Activated CD8-positive, alpha-beta T cell treated with anti-CD3 and anti-CD28 coated beads, Interleukin-2, amount 10 ng/mL, durations not matched to agents 7 days and 5 days (primary cell): ENCODE measurements around the gene TAS2R10. TPM values are rescaled to one million over a fixed set of nuclear protein-coding genes. Genes with fewer than 3 reads are reported as not detected.

ENCODE experiments used
- total RNA-seq, 2 experiments: library from RNA; stranded (reverse); gene quantifications; one replicate each; pipeline ENCODE4 v1.2.3, GENCODE V29; 2021

Gene TAS2R10
- total RNA-seq, 2 experiments from 2014 or later, result not detected

Other genes with a start within 250 kb of the TAS2R10 start
- 10 to 100 TPM; 73.9 to 76.9 TPM for gene MAGOHB, start 212.7 kb downstream of the TAS2R10 start, total RNA-seq
- gene STYK1, start 152.3 kb downstream of the TAS2R10 start, total RNA-seq, result 1 to 10 TPM; 5.3 to 5.9 TPM
- 10 to 100 TPM; 85.4 to 91.9 TPM for gene YBX3, start 103.0 kb downstream of the TAS2R10 start, total RNA-seq
- not detected for gene TAS2R7, start 23.7 kb downstream of the TAS2R10 start, total RNA-seq
- gene TAS2R8, start 19.1 kb downstream of the TAS2R10 start, total RNA-seq, result not detected
- not detected for gene TAS2R9, start 16.2 kb downstream of the TAS2R10 start, total RNA-seq
- gene PRR4, start 23.1 kb upstream of the TAS2R10 start, total RNA-seq, result 1 to 10 TPM; 1.3 to 2.9 TPM
- gene PRH1, start 57.9 kb upstream of the TAS2R10 start, total RNA-seq, result 10 to 100 TPM; 21.3 to 21.4 TPM
- 1 to 10 TPM; 1.0 to 1.1 TPM for gene TAS2R13, start 83.2 kb upstream of the TAS2R10 start, total RNA-seq
- gene PRH2, start 102.9 kb upstream of the TAS2R10 start, total RNA-seq, result not detected
- gene TAS2R14, start 112.9 kb upstream of the TAS2R10 start, total RNA-seq, result 1 to 10 TPM; 2.1 to 2.4 TPM
- gene TAS2R50, start 160.6 kb upstream of the TAS2R10 start, total RNA-seq, result 1 to 10 TPM in 1 of 2 experiments, under 1 TPM in 1; 0.95 to 1.4 TPM
- 1 to 10 TPM; 1.9 to 2.2 TPM for gene TAS2R20, start 171.9 kb upstream of the TAS2R10 start, total RNA-seq
- 1 to 10 TPM; 1.9 to 2.1 TPM for gene TAS2R19, start 196.3 kb upstream of the TAS2R10 start, total RNA-seq
- gene TAS2R31, start 205.0 kb upstream of the TAS2R10 start, total RNA-seq, result 1 to 10 TPM; 2.2 to 3.0 TPM
- gene TAS2R46, start 235.9 kb upstream of the TAS2R10 start, total RNA-seq, result 1 to 10 TPM; 1.4 to 1.5 TPM